Hematopoietic multipotent progenitor cell treated with erythropoietin and hydrocortisone succinate and interleukin-3 and kit ligand, for 4 days (in vitro differentiated cells): ENCODE results near the gene PAK5.
A peak's percentile ranks its signal among the peaks of the same experiment; 100 is the strongest.

Experiments
- DNase-seq: peaks from one replicate; pipeline ENCODE4 v3.0.0-alpha.2; 2015

PAK5 gene

GRCh38 chr20:9516234-9516871, 322.5 kb downstream of the PAK5 start:
- DNase-seq = peak; percentile 20

- DNase-seq = no peak
Measured at GRCh38 chr20:9515741-9516233, 323.1 kb downstream of the PAK5 start.

GRCh38 chr20:9515214-9515585, 323.7 kb downstream of the PAK5 start:
- DNase-seq = no peak

GRCh38 chr20:9514461-9515213, 324.2 kb downstream of the PAK5 start, which contains the start of gene LAMP5:
Gene LAMP5 (plus strand): TSS chr20:9514590. CDS start chr20:9514853, 263 bp downstream.
- DNase-seq = peak; percentile 56

- no peak for DNase-seq
Measured at GRCh38 chr20:9514072-9514460, 324.8 kb downstream of the PAK5 start.

GRCh38 chr20:9510911-9511310, 328.0 kb downstream of the PAK5 start:
- DNase-seq = no peak

- DNase-seq = no peak
Measured at GRCh38 chr20:9509246-9509645, 329.6 kb downstream of the PAK5 start.

- no peak for DNase-seq
Measured at GRCh38 chr20:9508696-9509178, 330.1 kb downstream of the PAK5 start.

GRCh38 chr20:9508240-9508661, 330.6 kb downstream of the PAK5 start:
- DNase-seq = no peak

GRCh38 chr20:9507544-9508239, 331.2 kb downstream of the PAK5 start:
- DNase-seq = no peak

- no peak for DNase-seq
Measured at GRCh38 chr20:9506964-9507369, 331.9 kb downstream of the PAK5 start.

- DNase-seq = no peak
Measured at GRCh38 chr20:9506280-9506821, 332.5 kb downstream of the PAK5 start.

- peak; percentile 74 for DNase-seq
Measured at GRCh38 chr20:9503526-9504245, 335.2 kb downstream of the PAK5 start.

GRCh38 chr20:9501473-9501872, 337.4 kb downstream of the PAK5 start:
- DNase-seq = no peak

GRCh38 chr20:9500121-9500520, 338.8 kb downstream of the PAK5 start:
- peak; percentile 40 for DNase-seq

- DNase-seq = no peak
Measured at GRCh38 chr20:9499126-9499899, 339.6 kb downstream of the PAK5 start.

- no peak for DNase-seq
Measured at GRCh38 chr20:9498322-9498721, 340.6 kb downstream of the PAK5 start.

- DNase-seq = no peak
Measured at GRCh38 chr20:9496155-9496554, 342.7 kb downstream of the PAK5 start.

GRCh38 chr20:9495701-9496100, 343.2 kb downstream of the PAK5 start:
- DNase-seq = no peak

- DNase-seq = no peak
Measured at GRCh38 chr20:9493803-9494202, 345.1 kb downstream of the PAK5 start.

GRCh38 chr20:9492067-9492466, 346.8 kb downstream of the PAK5 start:
- DNase-seq = no peak

- DNase-seq = no peak
Measured at GRCh38 chr20:9491324-9491723, 347.6 kb downstream of the PAK5 start.
